Kidney (tissue), 14 donors: ENCODE data around the gene ARL2. TPM values are rescaled to one million over a fixed set of nuclear protein-coding genes. Genes with fewer than 3 reads are reported as not detected.

Source experiments
- DNase-seq, 5 donors: peaks; one replicate each; pipeline ENCODE4 v3.0.0-alpha.2; 2013 to 2020
- FAIRE-seq: peaks from 2 replicates; lab custom pipeline; 2012; peaks lifted over from hg19 to GRCh38; lab: Jason Lieb, UNC
- H3K27ac ChIP-seq, 2 donors: one replicate each; pipeline ENCODE4 v1.7.0; 2013; ENCODE audit warnings: low read depth in 2 of 2, low read length in 2 of 2, inconsistent platforms in 1 of 2
- H3K27me3 ChIP-seq: one replicate; pipeline ENCODE4 v1.7.1; 2013; ENCODE audit warnings: low read length, inconsistent platforms; ENCODE audit not compliant: control insufficient read depth, insufficient read depth
- H3K36me3 ChIP-seq, 3 donors: one replicate each; pipeline versions ENCODE4 v1.7.0 to v1.7.1; 2013; ENCODE audit warnings: low read length in 3 of 3, control low read depth in 1 of 3, inconsistent platforms in 1 of 3; ENCODE audit not compliant: insufficient read depth in 3 of 3, control insufficient read depth in 2 of 3
- H3K4me1 ChIP-seq, 3 donors: one replicate each; pipeline versions ENCODE4 v1.7.0 to v1.7.1; 2013; ENCODE audit warnings: low read length in 3 of 3, inconsistent platforms in 1 of 3, low read depth in 1 of 3; ENCODE audit not compliant: control insufficient read depth in 2 of 3, insufficient read depth in 2 of 3
- H3K4me3 ChIP-seq, 3 donors: one replicate each; pipeline versions ENCODE4 v1.7.0 to v1.8.1; 2013; ENCODE audit warnings: low read length in 3 of 3, control low read depth in 1 of 3, inconsistent platforms in 1 of 3
- H3K9ac ChIP-seq, 3 donors: one replicate each; pipeline versions ENCODE4 v1.7.0 to v1.7.1; 2013; ENCODE audit warnings: low read length in 3 of 3, control low read depth in 1 of 3, inconsistent platforms in 1 of 3
- H3K9me3 ChIP-seq, 3 donors: one replicate each; pipeline versions ENCODE4 v1.7.0 to v1.7.1; 2013; ENCODE audit warnings: low read length in 3 of 3, control low read depth in 1 of 3, inconsistent platforms in 1 of 3; ENCODE audit not compliant: control insufficient read depth in 2 of 3, insufficient read depth in 1 of 3
- CTCF ChIP-seq: IDR thresholded peaks from 3 replicates; pipeline ENCODE4 v1.5.1; 2012; ENCODE audit warnings: mild to moderate bottlenecking, moderate library complexity, borderline replicate concordance; ENCODE audit not compliant: insufficient read depth; ENCODE audit errors: extremely low read depth
- intact Hi-C: fragments of 100-400 bp; cut with DNase I; formaldehyde crosslinking; loops from one replicate; pipeline ENCODE4 v1.11.1; 2022
- polyA plus RNA-seq: library from polyadenylated mRNA; stranded (reverse); fragments of 350-450 nt; fragmentation: Illumina TruSeq; extraction: RNeasy Lipid Tissue Mini Kit (QIAGEN cat#74804); gene quantifications from one replicate; pipeline ENCODE4 v1.2.3, GENCODE V29; 2014; ENCODE audit warnings: low read depth, low replicate concordance; ENCODE audit not compliant: insufficient read depth
- total RNA-seq: library from RNA; stranded (reverse); fragmentation: NEBNext Ultra II Directional; extraction: Animal tissue kit (Norgen Biotek cat#: 25700); gene quantifications from one replicate; pipeline ENCODE4 v1.2.1, GENCODE V29; 2021
- donor health status: control.
- donor health status: control.
- donor health status: control.
- donor health status: control.
- donor health status: control.
- donor health status: DM: yes; HTN: yes; CAD: no.
- donor health status: Normal renal cell carcinoma (clear cell type).

ARL2 gene
- total and polyA plus RNA-seq, 2 donors from 2014 or later, result 91.6 to 284 TPM

GRCh38 chr11:65045061-65045460, 31.1 kb downstream of the ARL2 start:
- no peaks in the 10 kb centered on the region for H3K27me3 ChIP-seq
- no peak overlapping the region for H3K27ac ChIP-seq
- no peaks in the 10 kb centered on the region for H3K36me3 ChIP-seq
- DNase-seq (no peak), FAIRE-seq (no peak)
- intact Hi-C loops, result no loop called here
- no peaks in the 10 kb centered on the region for H3K9me3 ChIP-seq
- H3K4me3 ChIP-seq, result no peak overlapping the region
- H3K4me1 ChIP-seq, result peaks cover 0 to 7% (median 0%) of the 10 kb centered on the region in 3 donors
- no peak overlapping the region for H3K9ac ChIP-seq
- no peak for TF ChIP-seq CTCF

- no peaks in the 10 kb centered on the region for H3K9me3 ChIP-seq
- H3K9ac ChIP-seq, result no peak overlapping the region
- H3K27me3 ChIP-seq, result no peaks in the 10 kb centered on the region
- H3K4me3 ChIP-seq, result no peak overlapping the region
- H3K4me1 ChIP-seq, result peaks cover 0 to 7% (median 0%) of the 10 kb centered on the region in 3 donors
- no peak overlapping the region for H3K27ac ChIP-seq
- DNase-seq (no peak), FAIRE-seq (no peak)
- TF ChIP-seq CTCF, result no peak
- H3K36me3 ChIP-seq, result no peaks in the 10 kb centered on the region
- intact Hi-C loops, result no loop called here
Measured at GRCh38 chr11:65045728-65046127, 31.8 kb downstream of the ARL2 start.

GRCh38 chr11:65047581-65048422, 33.8 kb downstream of the ARL2 start:
- no peaks in the 10 kb centered on the region for H3K36me3 ChIP-seq
- H3K27me3 ChIP-seq, result no peaks in the 10 kb centered on the region
- peak overlapping the region; percentile 33 to 58 (median 45) for H3K4me3 ChIP-seq
- DNase-seq (peak in 3 of 5 donors; percentile 17 to 45 (median 22)), FAIRE-seq (no peak)
- peaks cover 0 to 4% (median 0%) of the 10 kb centered on the region in 3 donors for H3K4me1 ChIP-seq
- intact Hi-C loops, result no loop called here
- H3K9me3 ChIP-seq, result no peaks in the 10 kb centered on the region
- TF ChIP-seq CTCF, result no peak
- no peak overlapping the region for H3K27ac ChIP-seq
- H3K9ac ChIP-seq, result peak overlapping the region in 2 of 3 donors; percentile 8 to 26
